Tibial nerve (tissue), 4 donors: ENCODE results near the gene ABR. TPM values are rescaled to one million over a fixed set of nuclear protein-coding genes. Genes with fewer than 3 reads are reported as not detected.

Experiments used
- DNase-seq, 2 donors: peaks; one replicate each; pipeline ENCODE4 v3.0.0-alpha.2; 2019; ENCODE audit warnings: low spot score in 2 of 2
- H3K27ac ChIP-seq, 4 donors: fragments of 200-600 bp; sonication (generic) in 3 of 4; one replicate each; pipeline ENCODE4 v1.5.1; 2017 to 2019; ENCODE audit warnings: mild to moderate bottlenecking in 1 of 4
- H3K27me3 ChIP-seq, 2 donors: fragments of 200-600 bp; sonication (generic) in 1 of 2; one replicate each; pipeline versions ENCODE4 v1.5.1 to v1.6.0; 2017 to 2019
- H3K36me3 ChIP-seq, 3 donors: fragments of 200-600 bp; sonication (generic); one replicate each; pipeline ENCODE4 v1.5.1; 2018 to 2019
- H3K4me1 ChIP-seq, 4 donors: fragments of 200-600 bp; sonication (generic) in 3 of 4; one replicate each; pipeline ENCODE4 v1.5.1; 2017 to 2019
- H3K4me3 ChIP-seq, 4 donors: fragments of 200-600 bp; sonication (generic) in 3 of 4; one replicate each; pipeline ENCODE4 v1.5.1; 2017 to 2019; ENCODE audit warnings: mild to moderate bottlenecking in 1 of 4, moderate library complexity in 1 of 4
- H3K9me3 ChIP-seq, 4 donors: fragments of 200-600 bp; sonication (generic) in 3 of 4; one replicate each; pipeline ENCODE4 v1.5.1; 2017 to 2019
- EP300 ChIP-seq, 2 donors: sonication (generic); formaldehyde crosslinking; IDR thresholded peaks; one replicate each; pipeline ENCODE4 v1.6.1; 2017; ENCODE audit warnings: antibody characterized with exemption in 2 of 2, mild to moderate bottlenecking in 1 of 2
- POLR2A ChIP-seq, 2 donors: fragments of 450-650 bp; IDR thresholded peaks; one replicate each; pipeline ENCODE4 v1.6.1; 2017; ENCODE audit warnings: antibody characterized with exemption in 2 of 2, mild to moderate bottlenecking in 2 of 2, moderate library complexity in 2 of 2
- WGBS, 2 donors: methylation state at CpG; one replicate each; pipeline ENCODE4 v1.1.5; 2018; 5-methylcytosine and 5-hydroxymethylcytosine counted together
- total RNA-seq, 4 donors: library from RNA; depleted of rRNA; stranded (reverse); fragments of >200 nt; gene quantifications; one replicate each; pipeline ENCODE4 v1.1.0, GENCODE V29; 2016
- TF ChIP-seq, protein P1 (sequence below), 5 experiments: fragments of 200-600 bp in 3 of 5; fragments of 450-650 bp in 2 of 5; sonication (generic) in 3 of 5; IDR thresholded peaks; one replicate each; pipeline ENCODE4 v1.5.1; 2016 to 2019; ENCODE audit warnings: antibody characterized with exemption in 5 of 5, mild to moderate bottlenecking in 3 of 5, moderate library complexity in 2 of 5

ABR gene
- 100 to 1,000 TPM in 2 of 4 donors, 10 to 100 TPM in 2; 88.8 to 193 (median 133) TPM for total RNA-seq

DNA sequence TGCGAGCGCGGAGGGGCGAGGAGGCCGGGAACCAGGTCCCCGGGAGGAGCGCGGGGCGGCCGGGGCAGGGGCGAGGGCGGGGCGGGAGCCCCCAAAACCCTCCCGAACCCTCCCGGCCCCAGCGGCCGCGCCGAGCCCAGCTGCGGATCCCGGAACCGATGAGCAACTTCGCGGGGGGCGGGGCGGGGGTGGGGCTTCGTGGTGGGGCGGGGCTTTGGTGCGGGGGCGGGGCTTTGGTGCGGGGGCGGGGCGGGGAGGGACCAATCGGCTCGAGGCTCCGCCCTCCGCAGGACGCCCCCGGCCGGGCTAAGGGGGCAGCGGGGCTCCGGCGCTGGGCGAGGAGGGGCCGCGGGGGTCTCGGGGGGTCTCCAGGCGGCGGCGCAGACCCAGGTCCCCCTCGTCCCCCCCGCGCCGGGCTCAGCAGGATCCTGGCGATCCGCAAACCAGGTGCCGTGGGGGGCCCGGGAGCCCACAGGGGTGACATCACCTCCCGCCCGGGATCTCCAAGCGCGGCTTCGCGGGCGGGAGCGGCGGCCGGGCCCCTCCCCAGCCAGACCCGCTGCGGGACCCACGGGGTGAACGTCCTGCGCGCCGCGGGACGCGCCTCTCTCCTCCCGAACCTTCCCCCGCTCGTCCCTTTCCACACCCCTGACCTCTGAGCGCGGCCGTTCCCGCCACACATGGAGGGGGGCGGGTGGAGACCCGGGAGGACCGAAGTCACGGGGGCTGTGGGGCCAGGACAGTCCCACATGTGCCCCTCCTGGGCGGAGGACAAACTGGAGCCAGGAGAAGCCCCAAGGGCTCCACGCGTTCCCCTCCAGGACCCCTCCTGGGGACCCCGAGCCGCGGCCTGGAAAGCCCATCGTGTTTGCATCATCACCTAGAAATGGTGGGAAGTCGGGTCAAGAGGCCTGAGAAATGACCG, at the start of gene ABR:
Gene ABR, minus strand, starts transcription at position 164 of the 925 bp plus-strand sequence. CDS start 254 bp downstream, outside the sequence.
- no peaks in the 10 kb centered on the region for H3K36me3 ChIP-seq
- peak within 1 kb of the TSS; percentile 60 to 87 (median 80) for H3K4me3 ChIP-seq
- no peaks in the 10 kb centered on the region for H3K9me3 ChIP-seq
- peaks cover 0 to 18% of the 10 kb centered on the region in 2 donors for H3K27me3 ChIP-seq
- H3K27ac ChIP-seq: peak within 1 kb of the TSS; percentile 66 to 82 (median 76)
- DNase-seq: no peak
- TF ChIP-seq EP300 (IDR thresholded peaks at IDR 0.05) (peak in 1 of 2 donors; percentile 5), POLR2A (IDR thresholded peaks at IDR 0.05) (peak in 1 of 2 donors; percentile 41)
- TF ChIP-seq, protein P1, sequence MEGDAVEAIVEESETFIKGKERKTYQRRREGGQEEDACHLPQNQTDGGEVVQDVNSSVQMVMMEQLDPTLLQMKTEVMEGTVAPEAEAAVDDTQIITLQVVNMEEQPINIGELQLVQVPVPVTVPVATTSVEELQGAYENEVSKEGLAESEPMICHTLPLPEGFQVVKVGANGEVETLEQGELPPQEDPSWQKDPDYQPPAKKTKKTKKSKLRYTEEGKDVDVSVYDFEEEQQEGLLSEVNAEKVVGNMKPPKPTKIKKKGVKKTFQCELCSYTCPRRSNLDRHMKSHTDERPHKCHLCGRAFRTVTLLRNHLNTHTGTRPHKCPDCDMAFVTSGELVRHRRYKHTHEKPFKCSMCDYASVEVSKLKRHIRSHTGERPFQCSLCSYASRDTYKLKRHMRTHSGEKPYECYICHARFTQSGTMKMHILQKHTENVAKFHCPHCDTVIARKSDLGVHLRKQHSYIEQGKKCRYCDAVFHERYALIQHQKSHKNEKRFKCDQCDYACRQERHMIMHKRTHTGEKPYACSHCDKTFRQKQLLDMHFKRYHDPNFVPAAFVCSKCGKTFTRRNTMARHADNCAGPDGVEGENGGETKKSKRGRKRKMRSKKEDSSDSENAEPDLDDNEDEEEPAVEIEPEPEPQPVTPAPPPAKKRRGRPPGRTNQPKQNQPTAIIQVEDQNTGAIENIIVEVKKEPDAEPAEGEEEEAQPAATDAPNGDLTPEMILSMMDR (IDR thresholded peaks at IDR 0.05): no peak
- WGBS, 2 donors: 5 to 35% methylated on average over 15 to 47 of the region's 98 CpGs
- peaks cover 0 to 56% (median 32%) of the 10 kb centered on the region in 4 donors for H3K4me1 ChIP-seq

DNA sequence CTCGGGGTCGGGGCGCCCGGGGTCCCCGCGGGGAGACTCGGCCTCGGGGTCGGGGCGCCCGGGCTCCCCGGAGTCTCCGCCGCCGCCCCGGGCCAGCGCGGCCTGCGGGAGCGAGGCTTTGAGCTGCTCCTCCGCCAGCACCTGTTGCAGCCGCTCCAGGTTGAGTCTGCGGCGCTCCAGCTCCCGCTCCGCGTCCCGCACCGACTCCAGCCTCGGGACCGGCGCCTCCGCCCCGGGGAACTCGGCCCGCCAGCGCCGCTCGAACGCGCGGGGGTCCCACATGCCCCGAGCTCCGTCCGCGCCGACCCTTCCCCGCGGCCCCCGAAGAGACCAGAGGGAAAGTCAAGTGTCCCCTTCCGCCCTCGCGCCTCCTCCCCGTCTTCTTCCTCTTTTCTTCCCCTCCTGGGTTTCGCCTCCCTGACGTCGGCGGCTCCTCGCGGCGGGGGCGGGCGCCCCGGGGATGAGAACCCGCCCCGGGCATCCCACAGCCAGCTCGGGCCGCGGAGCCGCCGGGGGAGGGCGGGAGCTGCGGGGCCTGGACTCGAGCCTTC, 49.6 kb upstream of the ABR start:
- Histone ChIP-seq H3K27ac (peak overlapping the region in 3 of 4 donors; percentile 65 to 76 (median 70)), H3K36me3 (no peaks in the 10 kb centered on the region), H3K9me3 (no peaks in the 10 kb centered on the region), H3K4me1 (peaks cover 0 to 37% (median 14%) of the 10 kb centered on the region in 4 donors), H3K27me3 (peaks cover 0 to 62% of the 10 kb centered on the region in 2 donors), H3K4me3 (peak overlapping the region; percentile 23 to 76 (median 48))
- TF ChIP-seq, protein P1 (IDR thresholded peaks at IDR 0.05): no peak
- TF ChIP-seq EP300 (IDR thresholded peaks at IDR 0.05) (peak in 1 of 2 donors; percentile 29), POLR2A (IDR thresholded peaks at IDR 0.05) (peak; percentile 48 to 59)
- peak; percentile 47 to 61 for DNase-seq
- WGBS, 2 donors: 0% methylated on average over 46 to 59 of the region's 74 CpGs

DNA sequence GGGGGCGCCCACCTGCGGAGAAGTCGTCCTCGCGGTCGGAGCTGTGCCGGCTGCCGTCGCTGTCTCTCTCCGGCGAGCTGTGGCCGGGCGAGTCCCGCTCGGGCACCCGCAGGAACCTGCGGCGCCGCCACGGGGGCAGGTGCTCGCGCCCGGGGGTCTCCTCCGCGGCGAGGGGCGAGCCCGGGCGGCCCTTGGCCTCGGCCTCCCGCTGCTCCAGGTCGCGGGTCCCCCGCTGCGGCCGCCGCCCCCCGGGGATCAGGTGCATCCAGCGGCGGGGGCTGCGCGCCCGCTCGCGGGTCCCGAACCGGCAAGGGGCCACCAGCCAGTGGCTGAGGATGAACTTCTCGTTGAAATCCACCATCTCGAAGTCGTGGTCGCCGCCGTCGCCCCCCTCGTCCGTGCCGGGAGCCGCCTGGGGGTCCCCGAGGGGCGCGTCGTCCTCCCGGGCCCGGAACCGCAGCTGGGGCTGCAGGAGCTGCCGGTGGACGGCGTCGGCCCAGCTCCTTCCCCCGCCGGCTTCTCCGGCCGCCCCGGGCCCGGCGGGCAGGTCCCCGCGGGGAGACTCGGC, 49.1 kb upstream of the ABR start:
- TF ChIP-seq, protein P1 (IDR thresholded peaks at IDR 0.05): no peak
- no peak for TF ChIP-seq POLR2A (IDR thresholded peaks at IDR 0.05)
- Histone ChIP-seq H3K4me1 (peaks cover 0 to 37% (median 14%) of the 10 kb centered on the region in 4 donors), H3K27me3 (peaks cover 0 to 62% of the 10 kb centered on the region in 2 donors), H3K27ac (peak overlapping the region in 3 of 4 donors; percentile 65 to 76 (median 70)), H3K36me3 (no peaks in the 10 kb centered on the region), H3K9me3 (no peaks in the 10 kb centered on the region), H3K4me3 (peak overlapping the region; percentile 42 to 76 (median 48))
- no CpG with 5 or more reads among the region's 79 CpGs for WGBS, 2 donors
- DNase-seq: no peak

DNA sequence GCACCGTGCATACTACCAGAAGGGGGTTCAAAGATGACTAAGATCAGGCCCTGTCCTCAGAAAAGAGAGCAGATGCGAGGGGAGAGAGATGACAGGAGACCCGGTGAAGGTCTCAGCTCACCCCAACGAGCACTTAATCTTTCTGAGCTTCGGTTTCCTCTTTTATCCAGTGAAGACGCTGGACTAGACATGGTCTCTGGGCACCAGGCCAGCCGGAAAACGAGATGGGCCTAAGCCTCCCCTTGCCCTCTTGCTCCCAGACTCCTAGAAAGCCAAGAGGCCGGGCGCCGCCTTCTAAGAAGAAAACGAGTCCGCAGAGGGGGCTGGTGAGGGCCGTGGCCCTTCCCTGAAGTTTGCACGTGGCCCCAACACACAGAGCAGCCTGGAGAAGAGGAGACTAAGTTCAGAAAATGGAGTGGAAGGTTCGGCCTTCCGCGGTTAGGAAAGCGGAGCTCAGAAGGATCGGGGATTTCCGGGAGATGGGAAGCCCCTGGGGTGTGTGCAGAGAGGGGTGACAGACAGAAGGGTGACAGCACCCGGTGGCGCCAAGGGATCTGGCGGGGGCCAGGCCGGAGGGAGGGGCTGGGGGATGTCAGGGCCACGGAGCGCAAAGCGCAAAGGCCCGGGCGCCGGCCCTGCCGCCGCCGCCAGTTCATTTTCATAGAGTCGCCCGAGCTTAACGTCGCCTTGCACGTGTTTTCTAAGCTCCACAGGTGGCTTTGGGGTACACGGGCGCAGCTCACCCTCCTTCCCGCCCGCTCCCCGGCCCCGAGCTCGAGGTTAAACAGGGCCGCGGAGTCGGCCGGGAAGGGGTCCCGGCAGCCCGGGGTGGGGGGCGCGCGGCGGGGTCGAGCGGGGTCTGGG, 48.4 kb upstream of the ABR start:
- H3K27ac ChIP-seq: peak overlapping the region in 2 of 4 donors; percentile 65 to 76
- peak in 1 of 2 donors; percentile 48 for DNase-seq

More for the DNA sequence above, 48.4 kb upstream of the ABR start:
- peak overlapping the region; percentile 42 to 76 (median 48) for H3K4me3 ChIP-seq
- TF ChIP-seq, protein P1 (IDR thresholded peaks at IDR 0.05): no peak
- TF ChIP-seq EP300 (IDR thresholded peaks at IDR 0.05) (no peak), POLR2A (IDR thresholded peaks at IDR 0.05) (no peak)
- peaks cover 0 to 37% (median 14%) of the 10 kb centered on the region in 4 donors for H3K4me1 ChIP-seq
- 14 to 18% methylated on average over 29 of the region's 58 CpGs for WGBS, 2 donors
- H3K9me3 ChIP-seq: no peaks in the 10 kb centered on the region
- H3K27me3 ChIP-seq: peaks cover 0 to 62% of the 10 kb centered on the region in 2 donors
- no peaks in the 10 kb centered on the region for H3K36me3 ChIP-seq
